Activated CD4-positive, alpha-beta T cell treated with anti-CD3 and anti-CD28 coated beads, Interleukin-2, amount 50 U/mL, for 1 hour (primary cell): ENCODE measurements around the gene CCDC88C.

Source experiments
- DNase-seq: peaks from one replicate; pipeline ENCODE4 v3.0.0-alpha.2; 2020

The CCDC88C gene

GRCh38 chr14:91326514-91327249 lies 90.9 kb downstream of the CCDC88C start:
- no peak for DNase-seq

GRCh38 chr14:91324606-91325575 lies 92.7 kb downstream of the CCDC88C start:
- DNase-seq, result no peak

- DNase-seq, result peak; percentile 95
These were observed 93.7 kb downstream of the CCDC88C start for GRCh38 chr14:91323671-91324605.

GRCh38 chr14:91323031-91323430 lies 94.6 kb downstream of the CCDC88C start:
- DNase-seq, result no peak

DNA sequence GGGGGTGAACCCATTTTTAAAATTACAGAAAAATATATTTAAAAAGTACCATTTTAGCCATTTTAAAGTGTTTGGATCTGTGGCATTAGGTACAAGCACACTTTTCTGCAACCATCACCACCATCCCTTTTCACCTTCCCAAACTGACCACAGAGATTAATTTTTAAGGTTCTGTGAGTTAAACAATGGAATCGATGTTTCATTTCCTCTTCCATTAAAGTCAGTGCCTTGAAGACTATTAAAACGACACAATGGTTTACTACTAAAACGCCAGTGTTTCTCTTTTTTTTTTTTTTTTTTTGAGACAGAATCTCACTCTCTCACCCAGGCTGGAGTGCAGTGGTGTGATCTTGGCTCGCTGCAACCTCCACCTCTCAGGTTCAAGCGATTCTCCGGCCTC lies 95.0 kb downstream of the CCDC88C start:
- DNase-seq, result no peak

DNA sequence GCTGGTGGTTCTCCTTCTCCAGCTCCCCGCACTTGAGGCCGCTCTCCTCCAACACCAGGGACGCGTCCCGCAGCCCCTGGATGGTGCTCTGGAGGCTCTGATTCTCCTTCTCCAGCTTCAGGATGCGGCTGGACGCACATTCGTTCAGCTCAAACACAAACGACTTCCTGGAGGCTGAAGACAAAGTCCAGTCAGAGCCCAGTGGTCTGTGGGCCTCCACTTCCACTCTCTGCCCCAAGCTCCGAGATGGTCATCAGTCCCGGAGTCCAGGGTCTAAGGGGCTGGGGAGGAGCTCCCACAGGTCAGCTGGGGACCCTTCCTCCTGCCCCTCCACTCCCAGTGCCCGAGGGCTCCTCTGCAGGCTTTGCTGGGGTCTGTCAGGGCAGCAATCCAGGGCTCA lies 96.5 kb downstream of the CCDC88C start:
- no peak for DNase-seq

GRCh38 chr14:91320266-91320665 lies 97.4 kb downstream of the CCDC88C start:
- DNase-seq, result no peak

GRCh38 chr14:91318911-91319310 lies 98.7 kb downstream of the CCDC88C start:
- DNase-seq, result no peak

- peak; percentile 73 for DNase-seq
These were observed 100.0 kb downstream of the CCDC88C start for GRCh38 chr14:91317381-91318308.

GRCh38 chr14:91316761-91317160 lies 100.9 kb downstream of the CCDC88C start:
- DNase-seq, result no peak

DNA sequence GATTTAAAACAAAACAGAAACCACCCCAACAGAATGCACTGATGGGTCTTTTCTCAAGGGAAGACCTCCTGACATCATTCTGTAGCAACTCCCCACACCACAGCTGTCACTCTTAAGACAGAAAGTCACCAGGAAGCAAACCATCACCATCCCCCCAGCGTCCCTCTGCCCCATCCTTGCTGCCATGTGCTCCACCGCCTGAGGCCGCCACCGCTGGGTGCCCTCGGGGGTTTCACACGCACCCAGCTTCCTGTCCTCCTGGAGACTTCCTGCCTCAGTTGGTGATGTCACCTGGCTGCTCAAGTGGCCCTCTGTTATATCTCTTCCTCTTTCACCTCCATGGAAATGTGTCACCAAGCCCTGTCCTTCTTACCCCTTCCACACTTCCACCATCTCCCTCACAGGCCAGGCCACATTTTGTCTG lies 101.8 kb downstream of the CCDC88C start:
- peak; percentile 73 for DNase-seq

DNA sequence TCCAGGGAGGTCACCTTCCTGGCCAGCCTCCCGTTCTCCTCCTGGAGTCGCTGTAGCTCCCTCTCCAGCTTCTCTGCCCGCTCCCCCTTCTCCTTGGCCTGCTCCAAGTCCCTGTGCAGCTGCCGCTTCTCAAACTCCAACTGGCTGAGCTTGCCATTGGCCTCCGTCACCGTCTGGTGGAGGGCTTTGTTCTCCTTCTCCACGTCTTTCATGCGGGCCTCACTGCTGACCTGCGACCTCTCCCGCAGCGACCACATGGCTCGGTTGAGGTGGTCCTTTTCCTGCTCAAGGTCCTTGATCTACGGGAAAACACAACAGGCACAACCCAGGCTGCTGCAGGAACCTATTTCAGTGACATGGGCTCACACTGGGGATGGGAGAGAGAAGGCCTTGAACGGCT lies 103.8 kb downstream of the CCDC88C start:
- DNase-seq, result no peak

- no peak for DNase-seq
These were observed 104.3 kb downstream of the CCDC88C start for GRCh38 chr14:91313154-91313850.

GRCh38 chr14:91311284-91311662 lies 106.3 kb downstream of the CCDC88C start:
- peak; percentile 43 for DNase-seq

DNA sequence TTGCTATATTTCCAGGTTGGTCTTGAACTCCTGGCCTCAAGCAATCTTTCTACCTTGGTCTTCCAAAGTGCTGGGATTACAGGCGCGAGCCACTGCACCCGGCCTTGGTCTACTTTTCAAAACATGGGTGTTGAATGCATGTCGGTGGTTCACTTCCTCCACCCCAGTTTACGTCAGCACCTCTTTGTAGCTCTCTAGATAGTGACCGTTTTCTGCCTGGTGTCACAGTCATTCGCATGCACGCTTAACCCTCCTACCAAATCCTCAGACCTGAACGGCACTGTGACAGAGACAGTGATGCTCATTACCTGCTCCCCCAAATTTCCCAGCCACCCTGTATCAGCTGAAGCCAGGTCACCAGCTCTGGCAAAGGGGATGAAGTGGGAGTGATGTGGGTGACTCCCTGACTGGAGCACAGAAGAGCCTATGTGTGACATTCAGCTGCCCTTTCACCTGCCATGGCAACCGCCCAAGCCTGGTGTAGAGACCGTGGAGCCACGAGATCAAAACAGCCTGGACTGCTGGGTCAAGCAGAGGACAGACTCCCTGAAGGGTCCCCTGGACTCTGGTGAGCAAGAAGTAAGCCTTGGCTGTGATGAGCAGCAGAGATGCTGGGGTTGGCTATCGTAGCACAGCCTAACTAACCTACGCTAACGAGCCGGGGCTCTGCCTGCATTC lies 106.9 kb downstream of the CCDC88C start:
- DNase-seq, result peak; percentile 40

DNA sequence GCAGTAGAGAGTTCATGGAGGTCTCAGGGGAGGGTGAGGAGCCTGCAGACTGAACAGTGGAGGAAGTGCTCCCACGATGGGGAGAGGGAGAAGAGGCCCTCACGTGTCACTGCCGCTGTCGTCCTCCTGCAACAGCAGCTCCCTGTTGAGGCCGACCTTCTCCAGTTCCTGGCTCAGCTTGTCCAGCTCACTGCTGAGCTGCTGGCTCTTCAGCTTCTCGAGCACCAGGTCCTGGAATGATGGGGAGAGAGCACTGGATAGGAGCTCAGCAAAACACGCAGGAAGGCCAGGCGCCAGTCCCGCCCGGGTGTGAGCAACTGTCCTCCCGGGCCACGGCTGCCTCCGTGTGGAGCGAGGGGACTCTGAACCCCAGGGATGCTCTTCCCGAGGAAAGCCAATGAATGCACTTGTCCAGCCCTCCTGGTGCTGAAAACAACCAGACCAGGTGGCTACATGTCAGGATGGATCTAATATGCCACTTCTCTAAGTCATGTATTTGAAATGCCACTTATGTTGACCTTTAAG lies 107.8 kb downstream of the CCDC88C start:
- DNase-seq, result no peak

GRCh38 chr14:91308337-91308736 lies 109.3 kb downstream of the CCDC88C start:
- no peak for DNase-seq

DNA sequence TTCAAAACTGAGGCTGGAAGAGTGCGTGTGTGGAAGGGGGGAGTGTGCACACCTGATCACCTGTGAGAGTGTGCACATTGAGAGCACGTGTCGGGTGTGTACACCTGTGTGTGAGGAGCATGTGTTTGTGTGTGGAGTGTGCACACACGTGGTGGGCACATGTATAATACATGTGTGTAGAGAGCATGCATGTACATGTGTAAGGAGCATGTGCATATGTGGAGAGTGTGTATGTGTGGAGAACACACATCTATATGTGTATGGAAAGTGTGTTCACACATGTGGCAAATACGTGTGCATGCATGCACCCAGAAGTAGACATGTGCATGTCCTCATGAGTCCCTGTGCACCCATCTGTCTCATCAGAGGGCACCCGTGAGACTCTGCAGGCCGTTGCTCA lies 110.0 kb downstream of the CCDC88C start:
- DNase-seq, result no peak

DNA sequence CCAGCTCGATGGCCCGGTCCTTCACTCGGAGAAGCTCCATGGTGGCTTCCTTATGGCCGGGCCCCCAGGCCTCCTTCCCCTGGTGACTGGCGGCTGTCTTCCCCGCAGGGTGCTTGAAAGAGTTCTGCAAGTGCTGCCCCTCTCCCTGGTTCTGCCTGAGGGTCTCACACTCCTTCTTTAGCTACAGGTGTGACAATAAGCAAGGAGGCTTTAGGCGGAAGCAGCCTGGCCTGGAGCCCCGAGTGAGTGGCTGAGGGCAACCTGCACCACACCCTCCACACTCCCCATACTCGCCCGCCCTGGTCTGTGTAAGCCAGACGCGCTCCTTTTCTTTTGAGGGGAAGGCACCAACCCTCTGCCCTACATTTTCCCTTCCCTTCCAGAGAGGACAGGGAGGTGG lies 110.6 kb downstream of the CCDC88C start:
- DNase-seq, result no peak

DNA sequence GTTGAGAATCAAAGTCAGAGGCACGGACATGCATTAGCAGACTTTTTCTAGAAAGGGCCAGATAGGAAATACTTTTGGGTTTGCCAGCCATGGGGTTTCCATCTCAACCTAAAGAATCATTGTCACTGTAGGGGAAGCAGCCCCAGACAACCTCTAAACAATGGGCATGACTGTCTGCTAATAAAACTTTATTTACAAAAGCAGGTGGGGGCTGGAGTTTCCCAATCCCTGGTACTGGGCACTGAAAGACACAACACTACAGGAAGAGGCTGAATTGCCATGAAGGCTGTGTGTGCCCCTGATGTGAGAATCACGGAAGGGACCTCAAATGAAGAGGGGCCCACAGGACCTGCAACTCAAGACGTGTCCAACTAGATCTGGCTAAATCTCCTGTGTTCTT lies 111.1 kb downstream of the CCDC88C start:
- DNase-seq, result no peak
